ENCODE results near the gene PRDM1.

Gene PRDM1

GRCh38 chr6:106134087-106134770, 48.1 kb downstream of the PRDM1 start:
- ATAC-seq (ENCODE audit: insufficient read depth, low read depth), result no peak
- no peaks in the 10 kb centered on the region for H4K20me1 ChIP-seq (ENCODE audit: insufficient read depth, low read length)
- H3K27ac ChIP-seq (ENCODE audit: low read length), result no peak overlapping the region
- H3K9ac ChIP-seq (ENCODE audit: low read depth, low read length), result no peak overlapping the region
- no peak overlapping the region for H2AFZ ChIP-seq (ENCODE audit: low read depth, low read length)
- TF ChIP-seq CTCF (IDR thresholded peaks at IDR 0.05; ENCODE audit: borderline replicate concordance, extremely low read depth, low read length, poor library complexity, severe bottlenecking) (no peak), EZH2 (IDR thresholded peaks at IDR 0.05; ENCODE audit: borderline replicate concordance, low read depth, low read length, severe bottlenecking) (no peak)
- H3K4me2 ChIP-seq (ENCODE audit: insufficient read depth, low read length), result no peak overlapping the region
- H3K36me3 ChIP-seq (ENCODE audit: insufficient read depth, low read length), result no peaks in the 10 kb centered on the region
- no peaks in the 10 kb centered on the region for H3K79me2 ChIP-seq (ENCODE audit: insufficient read depth, low read length)
- no peaks in the 10 kb centered on the region for H3K9me3 ChIP-seq (ENCODE audit: insufficient read depth, low read length, severe bottlenecking)
- no peak for DNase-seq
- no peaks in the 10 kb centered on the region for H3K4me1 ChIP-seq (ENCODE audit: insufficient read depth, low read length)
- no peak overlapping the region for H3K4me3 ChIP-seq (ENCODE audit: low read depth in 1 of 2, low read length in 2 of 2)
- no peaks in the 10 kb centered on the region for H3K27me3 ChIP-seq (ENCODE audit: insufficient read depth, low read length, poor library complexity)

- H3K36me3 ChIP-seq (ENCODE audit: insufficient read depth, low read length), result no peaks in the 10 kb centered on the region
- no peak overlapping the region for H3K27ac ChIP-seq (ENCODE audit: low read length)
- no peak overlapping the region for H3K4me2 ChIP-seq (ENCODE audit: insufficient read depth, low read length)
- H4K20me1 ChIP-seq (ENCODE audit: insufficient read depth, low read length), result no peaks in the 10 kb centered on the region
- no peak for ATAC-seq (ENCODE audit: insufficient read depth, low read depth)
- no peak for DNase-seq
- no peak overlapping the region for H3K9ac ChIP-seq (ENCODE audit: low read depth, low read length)
- no peaks in the 10 kb centered on the region for H3K79me2 ChIP-seq (ENCODE audit: insufficient read depth, low read length)
- no peaks in the 10 kb centered on the region for H3K9me3 ChIP-seq (ENCODE audit: insufficient read depth, low read length, severe bottlenecking)
- TF ChIP-seq EZH2 (IDR thresholded peaks at IDR 0.05; ENCODE audit: borderline replicate concordance, low read depth, low read length, severe bottlenecking), result no peak
- no peak for TF ChIP-seq CTCF (IDR thresholded peaks at IDR 0.05; ENCODE audit: borderline replicate concordance, extremely low read depth, low read length, poor library complexity, severe bottlenecking)
- no peak overlapping the region for H2AFZ ChIP-seq (ENCODE audit: low read depth, low read length)
- H3K4me1 ChIP-seq (ENCODE audit: insufficient read depth, low read length), result no peaks in the 10 kb centered on the region
- H3K27me3 ChIP-seq (ENCODE audit: insufficient read depth, low read length, poor library complexity), result no peaks in the 10 kb centered on the region
- H3K4me3 ChIP-seq (ENCODE audit: low read depth in 1 of 2, low read length in 2 of 2), result no peak overlapping the region
Observed at GRCh38 chr6:106134906-106135634, 48.9 kb downstream of the PRDM1 start.

DNA sequence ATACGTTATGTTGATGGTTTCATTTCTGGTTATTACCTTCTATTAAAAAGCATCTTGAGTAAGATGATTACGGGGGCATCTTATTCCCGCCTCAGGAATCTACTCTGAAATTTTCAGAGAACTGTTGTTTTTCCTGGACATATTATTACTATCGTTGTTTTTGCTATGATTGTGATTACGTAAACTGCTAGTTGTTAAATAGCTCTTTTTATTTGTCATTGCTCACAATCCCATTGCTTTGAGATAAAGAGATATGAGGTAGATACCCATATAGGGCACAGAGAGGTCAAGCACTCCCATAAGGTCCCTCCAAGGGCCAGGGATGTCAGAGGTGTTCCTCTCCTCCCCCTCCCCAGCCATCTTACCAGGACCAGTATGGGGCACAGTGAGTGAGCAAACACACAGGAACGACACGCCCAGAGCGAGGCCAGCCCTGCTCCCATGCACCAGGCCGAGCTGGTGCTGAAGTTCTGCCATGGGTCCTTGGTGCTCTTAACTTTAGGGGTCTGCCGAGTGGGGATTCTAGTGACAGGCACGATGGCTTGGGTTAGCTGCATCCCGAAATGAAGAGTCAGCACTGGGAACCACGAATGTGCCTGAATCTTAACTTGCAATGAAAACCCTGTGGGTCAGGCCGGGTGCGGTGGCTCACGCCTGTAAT, 49.9 kb downstream of the PRDM1 start:
- Histone ChIP-seq H3K27ac (ENCODE audit: low read length) (no peak overlapping the region), H3K4me1 (ENCODE audit: insufficient read depth, low read length) (no peaks in the 10 kb centered on the region), H3K9me3 (ENCODE audit: insufficient read depth, low read length, severe bottlenecking) (no peaks in the 10 kb centered on the region), H3K79me2 (ENCODE audit: insufficient read depth, low read length) (no peaks in the 10 kb centered on the region), H2AFZ (ENCODE audit: low read depth, low read length) (no peak overlapping the region), H3K4me3 (ENCODE audit: low read depth in 1 of 2, low read length in 2 of 2) (no peak overlapping the region), H3K4me2 (ENCODE audit: insufficient read depth, low read length) (no peak overlapping the region), H3K36me3 (ENCODE audit: insufficient read depth, low read length) (no peaks in the 10 kb centered on the region), H3K27me3 (ENCODE audit: insufficient read depth, low read length, poor library complexity) (no peaks in the 10 kb centered on the region), H4K20me1 (ENCODE audit: insufficient read depth, low read length) (no peaks in the 10 kb centered on the region), H3K9ac (ENCODE audit: low read depth, low read length) (no peak overlapping the region)
- DNase-seq (no peak), ATAC-seq (ENCODE audit: insufficient read depth, low read depth) (no peak)
- TF ChIP-seq EZH2 (IDR thresholded peaks at IDR 0.05; ENCODE audit: borderline replicate concordance, low read depth, low read length, severe bottlenecking) (no peak), CTCF (IDR thresholded peaks at IDR 0.05; ENCODE audit: borderline replicate concordance, extremely low read depth, low read length, poor library complexity, severe bottlenecking) (no peak)

Measured in DND-41 (cell line).